Spinal cord (tissue), 10 donors: ENCODE data around the gene SMO. TPM values are rescaled to one million over a fixed set of nuclear protein-coding genes. Genes with fewer than 3 reads are reported as not detected.

Experiments
- DNase-seq, 6 donors: peaks; one replicate each; pipeline versions ENCODE4 v3.0.0 to v3.0.0-alpha.2; 2013 to 2015; ENCODE audit warnings: low spot score in 6 of 6, low read depth in 4 of 6
- H3K27ac ChIP-seq: one replicate; pipeline ENCODE4 v1.5.1; 2013; ENCODE audit warnings: low read depth, low read length, control low read depth
- H3K27me3 ChIP-seq: one replicate; pipeline ENCODE4 v1.6.1; 2013; ENCODE audit warnings: low read length; ENCODE audit not compliant: control insufficient read depth, insufficient read depth
- H3K36me3 ChIP-seq: one replicate; pipeline ENCODE4 v1.6.1; 2013; ENCODE audit warnings: low read length; ENCODE audit not compliant: control insufficient read depth, insufficient read depth
- H3K4me1 ChIP-seq: one replicate; pipeline ENCODE4 v1.6.1; 2013; ENCODE audit warnings: low read length; ENCODE audit not compliant: control insufficient read depth, insufficient read depth
- H3K4me3 ChIP-seq: one replicate; pipeline ENCODE4 v1.5.1; 2013; ENCODE audit warnings: low read depth, low read length, control low read depth
- H3K9me3 ChIP-seq: one replicate; pipeline ENCODE4 v1.6.1; 2013; ENCODE audit warnings: low read length; ENCODE audit not compliant: control insufficient read depth, insufficient read depth
- WGBS: methylation state at CpG from one replicate; pipeline ENCODE4 v1.1.5; 2013; ENCODE audit warnings: missing lambda C conversion rate; ENCODE audit not compliant: insufficient coverage; 5-methylcytosine and 5-hydroxymethylcytosine counted together
- polyA plus RNA-seq, 2 donors: library from polyadenylated mRNA; unstranded; fragments of 120-200 nt; gene quantifications; one replicate each; pipeline ENCODE4 v1.2.1, GENCODE V29; 2013; ENCODE audit not compliant: insufficient read length in 2 of 2
- total RNA-seq, 2 donors: library from RNA; depleted of rRNA in 1 of 2; stranded (reverse); fragments of 120-200 nt in 1 of 2; fragments of >200 nt in 1 of 2; gene quantifications; one replicate each; pipeline versions ENCODE4 v1.2.3 to v1.2.4, GENCODE V29; 2013 to 2014
- donor health status: healthy.

The SMO gene
- total and polyA plus RNA-seq, 4 donors, result 17.0 to 49.0 (median 33.0) TPM

DNA sequence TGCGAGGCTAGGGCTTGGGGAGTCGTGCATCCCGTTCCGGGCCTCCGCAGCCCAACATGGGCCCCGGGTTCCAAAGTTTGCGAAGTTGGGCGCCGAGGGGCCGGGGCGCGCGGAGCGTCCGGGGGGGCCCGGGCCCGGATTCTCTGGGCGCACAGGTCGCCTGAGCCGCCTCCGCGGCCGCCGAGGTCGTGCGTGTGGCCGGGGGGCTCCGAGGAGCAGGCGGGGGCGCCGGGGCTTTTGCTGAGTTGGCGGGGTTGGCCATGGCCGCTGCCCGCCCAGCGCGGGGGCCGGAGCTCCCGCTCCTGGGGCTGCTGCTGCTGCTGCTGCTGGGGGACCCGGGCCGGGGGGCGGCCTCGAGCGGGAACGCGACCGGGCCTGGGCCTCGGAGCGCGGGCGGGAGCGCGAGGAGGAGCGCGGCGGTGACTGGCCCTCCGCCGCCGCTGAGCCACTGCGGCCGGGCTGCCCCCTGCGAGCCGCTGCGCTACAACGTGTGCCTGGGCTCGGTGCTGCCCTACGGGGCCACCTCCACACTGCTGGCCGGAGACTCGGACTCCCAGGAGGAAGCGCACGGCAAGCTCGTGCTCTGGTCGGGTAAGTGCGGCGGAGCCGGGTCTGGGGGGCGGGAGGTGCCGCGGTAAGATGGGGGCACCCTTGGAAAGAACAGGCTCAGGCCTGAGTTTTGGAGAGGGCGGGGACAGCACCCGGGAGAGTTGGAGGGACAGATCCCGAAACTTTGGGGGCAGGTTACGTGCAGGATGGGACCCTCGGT, 643 bp downstream of the SMO start:
- Histone ChIP-seq H3K27me3 (peaks cover 11% of the 10 kb centered on the region), H3K9me3 (no peaks in the 10 kb centered on the region), H3K27ac (peak overlapping the region; percentile 61), H3K4me1 (peaks cover 18% of the 10 kb centered on the region), H3K4me3 (peak overlapping the region; percentile 69), H3K36me3 (no peaks in the 10 kb centered on the region)
- DNase-seq, result peak in 2 of 6 donors; percentile 31 to 48
- WGBS, result under 1% methylated on average over 83 of the region's 83 CpGs

DNA sequence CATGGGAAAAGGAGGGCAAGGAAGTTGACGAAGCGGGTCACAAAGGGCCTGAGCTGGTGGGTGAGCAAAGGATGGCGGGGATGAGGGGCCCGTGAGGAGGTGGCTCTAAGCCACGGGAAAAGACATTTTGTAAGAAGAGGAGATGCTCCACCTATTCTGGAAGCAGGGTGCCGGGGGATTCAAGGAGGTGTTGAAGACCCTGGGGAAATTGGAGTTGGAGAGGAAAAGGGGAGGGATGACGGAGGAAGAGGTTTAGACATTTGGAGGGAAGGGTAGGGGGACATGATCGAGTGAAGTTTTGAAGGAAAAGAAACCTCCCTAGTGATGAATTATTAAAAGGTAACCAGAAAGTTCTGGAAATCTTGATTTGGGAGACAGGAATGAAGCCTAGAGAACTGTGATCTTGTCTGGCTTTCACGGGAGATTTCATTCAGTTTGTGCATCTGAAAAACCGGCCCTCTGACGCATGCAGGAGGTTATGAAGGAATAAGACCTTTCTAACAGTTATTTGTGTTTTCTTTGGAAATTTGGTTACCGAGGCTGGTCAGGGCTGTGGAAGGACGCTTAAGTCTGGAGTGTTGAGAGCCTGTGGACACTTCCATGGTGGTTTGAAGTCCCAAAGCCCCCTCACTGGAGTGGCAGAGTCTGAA, 1.4 kb downstream of the SMO start:
- peaks cover 18% of the 10 kb centered on the region for H3K4me1 ChIP-seq
- peak overlapping the region; percentile 61 for H3K27ac ChIP-seq
- peak overlapping the region; percentile 69 for H3K4me3 ChIP-seq
- no peaks in the 10 kb centered on the region for H3K36me3 ChIP-seq
- peak in 1 of 6 donors; percentile 6 for DNase-seq
- 10% methylated on average over 13 of the region's 13 CpGs for WGBS
- H3K9me3 ChIP-seq, result no peaks in the 10 kb centered on the region
- H3K27me3 ChIP-seq, result peaks cover 11% of the 10 kb centered on the region

DNA sequence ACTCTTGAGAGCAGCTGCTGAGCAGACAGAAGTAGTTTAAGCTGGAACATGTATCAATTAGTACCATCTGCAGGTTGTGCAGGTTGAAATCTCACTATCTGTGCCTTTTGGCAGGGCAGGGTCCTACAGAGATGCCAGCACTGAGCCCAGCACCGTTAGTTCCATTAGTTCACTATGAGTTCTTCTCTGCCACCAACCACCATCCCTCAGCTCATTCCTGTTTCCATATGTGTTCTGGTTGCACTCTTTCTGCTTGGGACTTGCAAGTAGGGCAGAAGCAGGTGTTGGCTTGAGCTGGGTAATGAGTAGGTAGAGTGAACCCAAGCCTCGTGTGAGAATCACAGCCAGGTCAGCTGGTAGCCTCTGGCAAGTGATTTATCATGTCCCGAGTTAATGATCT, 2.8 kb downstream of the SMO start:
- Histone ChIP-seq H3K27ac (no peak overlapping the region), H3K4me1 (peaks cover 18% of the 10 kb centered on the region), H3K36me3 (no peaks in the 10 kb centered on the region), H3K27me3 (peaks cover 11% of the 10 kb centered on the region), H3K9me3 (no peaks in the 10 kb centered on the region), H3K4me3 (no peak overlapping the region)
- WGBS, result 62% methylated on average over 3 of the region's 3 CpGs
- DNase-seq, result no peak

- Histone ChIP-seq H3K9me3 (no peaks in the 10 kb centered on the region), H3K27me3 (peaks cover 11% of the 10 kb centered on the region), H3K4me1 (peaks cover 12% of the 10 kb centered on the region), H3K36me3 (no peaks in the 10 kb centered on the region), H3K4me3 (no peak overlapping the region), H3K27ac (no peak overlapping the region)
- 100% methylated on average over 1 of the region's 3 CpGs for WGBS
- DNase-seq, result no peak
These were observed 5.5 kb downstream of the SMO start for GRCh38 chr7:129193892-129194291.

DNA sequence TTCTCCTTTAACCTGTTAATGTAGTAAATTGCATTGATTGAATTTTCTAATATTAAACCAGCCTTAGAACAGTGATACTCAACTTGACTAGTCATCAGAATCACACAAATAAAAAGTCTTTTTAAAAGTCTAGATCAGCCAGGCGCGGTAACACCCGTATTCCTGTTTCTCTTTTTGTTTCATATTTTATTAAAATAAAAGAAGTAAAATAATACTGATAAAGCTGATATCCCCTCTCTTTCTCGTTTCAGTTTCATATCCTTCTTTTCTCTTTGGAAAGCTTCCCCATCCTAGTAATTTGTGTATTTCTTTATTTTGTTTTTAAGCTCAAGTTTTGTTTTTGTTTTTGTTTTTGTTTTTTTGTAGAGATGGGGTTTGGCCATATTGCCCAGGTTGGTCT, 9.3 kb downstream of the SMO start:
- no peak for DNase-seq
- Histone ChIP-seq H3K4me1 (no peaks in the 10 kb centered on the region), H3K36me3 (no peaks in the 10 kb centered on the region), H3K27me3 (no peaks in the 10 kb centered on the region), H3K4me3 (no peak overlapping the region), H3K9me3 (no peaks in the 10 kb centered on the region), H3K27ac (no peak overlapping the region)
- WGBS, result no CpG with 5 or more reads among the region's 4 CpGs

- Histone ChIP-seq H3K9me3 (no peaks in the 10 kb centered on the region), H3K4me3 (no peak overlapping the region), H3K4me1 (peaks cover 6% of the 10 kb centered on the region), H3K27ac (no peak overlapping the region), H3K36me3 (peaks cover 5% of the 10 kb centered on the region), H3K27me3 (no peaks in the 10 kb centered on the region)
- 94% methylated on average over 2 of the region's 4 CpGs for WGBS
- DNase-seq, result no peak
These were observed 11.0 kb downstream of the SMO start for GRCh38 chr7:129199406-129199805.

DNA sequence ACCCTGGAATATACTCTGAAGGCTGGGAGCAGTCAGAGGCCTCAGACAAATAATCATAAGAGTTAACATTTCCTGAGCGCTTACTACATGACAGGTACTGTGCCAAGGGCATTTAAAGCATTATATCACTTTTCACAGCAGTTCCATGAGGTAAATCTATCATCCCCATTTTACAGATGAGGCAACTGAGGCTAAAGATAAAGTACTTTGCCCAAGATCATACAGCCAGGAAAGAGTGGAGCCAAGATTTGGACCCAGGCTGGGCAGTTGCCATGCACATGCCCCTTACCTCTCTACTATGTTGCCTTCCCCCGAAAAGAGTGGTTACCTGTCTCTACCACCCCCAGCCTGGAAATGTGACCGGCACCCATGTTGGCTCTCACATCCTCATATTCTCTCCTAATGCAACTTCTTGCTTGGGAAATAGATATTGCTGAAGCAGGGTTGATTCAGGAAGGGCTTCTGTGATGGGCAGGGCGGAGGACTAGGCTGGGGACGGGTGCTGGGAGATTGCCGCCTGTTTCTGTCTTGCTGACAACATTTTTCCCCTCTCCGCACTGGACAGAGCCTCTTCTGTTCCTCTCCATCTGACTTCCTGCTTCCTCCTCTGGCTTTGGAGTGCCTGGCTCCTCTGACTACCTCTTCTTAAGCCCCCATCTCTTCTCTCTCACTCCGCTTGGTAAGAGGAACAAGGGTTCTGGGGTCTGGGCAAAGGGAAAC, 13.8 kb downstream of the SMO start:
- no peaks in the 10 kb centered on the region for H3K27me3 ChIP-seq
- H3K9me3 ChIP-seq, result no peaks in the 10 kb centered on the region
- WGBS, result 73% methylated on average over 5 of the region's 8 CpGs
- H3K36me3 ChIP-seq, result peaks cover 25% of the 10 kb centered on the region
- DNase-seq, result no peak
- H3K4me3 ChIP-seq, result no peak overlapping the region
- no peak overlapping the region for H3K27ac ChIP-seq
- peaks cover 6% of the 10 kb centered on the region for H3K4me1 ChIP-seq

DNA sequence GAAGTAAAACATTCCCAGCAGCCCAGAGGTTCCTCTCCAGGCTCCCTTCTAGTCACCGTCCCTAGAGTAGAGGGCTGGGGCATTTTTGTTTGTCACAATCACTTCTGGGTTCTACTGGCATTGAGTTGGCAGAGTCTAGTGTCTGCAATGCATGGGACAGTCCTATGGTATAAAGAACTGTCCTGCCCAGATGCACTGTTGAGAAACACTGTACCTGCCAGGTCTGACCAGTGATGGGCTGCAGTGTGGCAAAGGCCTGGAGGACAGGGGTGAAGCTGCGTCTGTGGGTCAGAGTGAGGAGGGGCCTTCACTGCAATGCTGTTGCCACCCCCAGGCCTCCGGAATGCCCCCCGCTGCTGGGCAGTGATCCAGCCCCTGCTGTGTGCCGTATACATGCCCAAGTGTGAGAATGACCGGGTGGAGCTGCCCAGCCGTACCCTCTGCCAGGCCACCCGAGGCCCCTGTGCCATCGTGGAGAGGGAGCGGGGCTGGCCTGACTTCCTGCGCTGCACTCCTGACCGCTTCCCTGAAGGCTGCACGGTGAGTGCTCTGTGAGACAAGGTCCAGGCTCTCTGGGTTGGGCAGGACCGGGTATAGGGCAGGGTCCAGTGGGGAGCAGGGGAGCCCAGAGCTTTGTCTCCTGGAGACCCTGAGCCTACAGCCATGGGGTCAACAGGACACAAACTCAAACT, 14.8 kb downstream of the SMO start:
- Histone ChIP-seq H3K27ac (no peak overlapping the region), H3K36me3 (peaks cover 27% of the 10 kb centered on the region), H3K4me3 (no peak overlapping the region), H3K9me3 (no peaks in the 10 kb centered on the region), H3K27me3 (no peaks in the 10 kb centered on the region), H3K4me1 (peaks cover 6% of the 10 kb centered on the region)
- DNase-seq, result no peak
- WGBS, result 62% methylated on average over 14 of the region's 14 CpGs

DNA sequence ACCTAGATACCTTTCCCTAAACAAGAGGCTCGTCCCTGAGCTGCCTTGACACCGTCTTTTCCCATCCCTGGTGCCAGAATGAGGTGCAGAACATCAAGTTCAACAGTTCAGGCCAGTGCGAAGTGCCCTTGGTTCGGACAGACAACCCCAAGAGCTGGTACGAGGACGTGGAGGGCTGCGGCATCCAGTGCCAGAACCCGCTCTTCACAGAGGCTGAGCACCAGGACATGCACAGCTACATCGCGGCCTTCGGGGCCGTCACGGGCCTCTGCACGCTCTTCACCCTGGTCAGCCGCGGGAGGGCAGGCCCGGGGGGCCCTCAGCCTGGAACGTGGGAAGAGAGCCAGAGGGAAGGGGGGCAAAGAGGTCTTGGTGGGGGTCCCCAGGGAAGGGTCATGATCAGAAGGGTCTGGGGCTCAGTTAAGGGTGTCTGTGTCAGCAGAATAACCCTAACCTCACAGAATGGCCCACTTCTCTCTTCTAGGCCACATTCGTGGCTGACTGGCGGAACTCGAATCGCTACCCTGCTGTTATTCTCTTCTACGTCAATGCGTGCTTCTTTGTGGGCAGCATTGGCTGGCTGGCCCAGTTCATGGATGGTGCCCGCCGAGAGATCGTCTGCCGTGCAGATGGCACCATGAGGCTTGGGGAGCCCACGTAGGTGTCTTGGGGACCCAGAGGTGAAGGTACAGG, 16.8 kb downstream of the SMO start:
- no peaks in the 10 kb centered on the region for H3K27me3 ChIP-seq
- DNase-seq, result no peak
- no peaks in the 10 kb centered on the region for H3K9me3 ChIP-seq
- no peak overlapping the region for H3K27ac ChIP-seq
- H3K36me3 ChIP-seq, result peaks cover 42% of the 10 kb centered on the region
- WGBS, result 95% methylated on average over 23 of the region's 29 CpGs
- no peak overlapping the region for H3K4me3 ChIP-seq
- H3K4me1 ChIP-seq, result peaks cover 6% of the 10 kb centered on the region
